Measurements from ENCODE around the gene DNAH2. TPM values are rescaled to one million over a fixed set of nuclear protein-coding genes. Genes with fewer than 3 reads are reported as not detected.
A peak's percentile ranks its signal among the peaks of the same experiment; 100 is the strongest.

The DNAH2 gene
- polyA plus RNA-seq, 1 donor from 2014 or later, result 2.0 TPM

DNA sequence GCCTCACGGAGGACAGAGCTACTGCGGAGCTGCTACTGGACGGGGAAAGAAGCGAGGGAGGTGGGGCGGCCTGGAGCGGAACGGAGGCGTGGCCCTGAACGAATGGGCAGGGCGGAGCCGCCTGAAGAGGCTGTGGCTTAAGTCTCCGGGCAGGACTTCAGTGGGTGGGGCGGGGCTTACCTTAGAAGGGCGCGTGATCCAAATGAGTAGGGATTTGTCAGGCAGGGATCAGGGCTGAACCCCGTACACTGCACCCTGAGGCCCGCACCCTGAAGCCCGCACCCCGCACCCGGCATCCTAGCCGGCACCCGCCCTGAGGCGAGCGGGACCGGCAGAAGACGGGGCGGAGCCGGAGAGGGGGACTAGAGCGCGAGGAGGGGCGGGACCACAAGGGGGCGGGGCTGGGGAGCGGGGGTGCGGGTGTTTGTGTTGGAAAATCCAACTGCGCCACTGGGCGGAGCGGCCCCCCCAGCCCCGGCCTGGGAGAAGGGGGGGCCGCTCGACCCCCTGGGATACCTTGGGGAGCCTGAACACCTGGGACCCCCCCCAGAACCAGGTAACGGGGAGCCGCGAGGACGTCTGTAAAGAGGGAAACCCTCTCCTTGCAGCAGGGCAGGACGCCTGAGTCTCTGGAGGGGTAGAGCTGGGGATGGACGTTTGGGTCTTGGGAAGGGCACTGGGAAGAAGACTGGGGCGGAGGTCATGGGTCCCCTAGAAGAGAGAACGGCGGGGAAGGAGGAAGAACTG, 116.4 kb downstream of the DNAH2 start, which contains the start of gene KDM6B:
TSS of gene KDM6B (plus strand) at position 423 of the 747 bp plus-strand sequence. CDS start 11,338 bp downstream, outside the sequence.
- no peaks in the 10 kb centered on the region for H3K36me3 ChIP-seq (ENCODE audit: insufficient read depth, low read length)
- H3K4me2 ChIP-seq (ENCODE audit: low read length), result peak within 1 kb of the TSS; percentile 77
- H3K9me3 ChIP-seq (ENCODE audit: low read length), result no peaks in the 10 kb centered on the region
- peaks cover 11% of the 10 kb centered on the region for H3F3A ChIP-seq (ENCODE audit: insufficient read depth, low read length, poor library complexity, severe bottlenecking)
- peak within 1 kb of the TSS; percentile 98 for H3K27ac ChIP-seq (ENCODE audit: low read length)
- H3K79me2 ChIP-seq (replicated peaks; ENCODE audit: insufficient read depth, low read length), result peaks cover 17% of the 10 kb centered on the region
- H3K9ac ChIP-seq (ENCODE audit: low read length), result peak within 1 kb of the TSS; percentile 95
- H3K4me3 ChIP-seq (ENCODE audit: low read length), result peak within 1 kb of the TSS; percentile 82
- TF ChIP-seq POLR2AphosphoS5 (IDR thresholded peaks at IDR 0.05) (no peak), EP300 (conservative IDR thresholded peaks at IDR 0.05; ENCODE audit: poor library complexity, severe bottlenecking) (no peak), MXI1 (conservative IDR thresholded peaks at IDR 0.05; ENCODE audit: poor library complexity, severe bottlenecking) (no peak), REST (IDR thresholded peaks at IDR 0.05; ENCODE audit: borderline replicate concordance) (no peak), TAF1 (IDR thresholded peaks at IDR 0.05; ENCODE audit: low read depth) (no peak), RAD21 (conservative IDR thresholded peaks at IDR 0.05) (no peak), EZH2 (IDR thresholded peaks at IDR 0.05; ENCODE audit: borderline replicate concordance, insufficient read depth, low read length, poor library complexity, severe bottlenecking) (no peak), CTCF (IDR thresholded peaks at IDR 0.05; ENCODE audit: poor library complexity, severe bottlenecking) (no peak), SMC3 (conservative IDR thresholded peaks at IDR 0.05; ENCODE audit: poor library complexity) (no peak)
- H4K20me1 ChIP-seq (ENCODE audit: insufficient read depth), result peaks cover 5% of the 10 kb centered on the region
- no peaks in the 10 kb centered on the region for H3K9me2 ChIP-seq (ENCODE audit: insufficient read depth, low read length)
- H2AFZ ChIP-seq (ENCODE audit: low read depth, low read length), result peak within 1 kb of the TSS; percentile 27
- no peaks in the 10 kb centered on the region for H3K27me3 ChIP-seq (ENCODE audit: insufficient read depth, low read depth, low read length)

- Histone ChIP-seq H3K4me2 (ENCODE audit: low read length) (peak overlapping the region; percentile 77), H3K9me2 (ENCODE audit: insufficient read depth, low read length) (no peaks in the 10 kb centered on the region), H3K9me3 (ENCODE audit: low read length) (no peaks in the 10 kb centered on the region), H3K79me2 (replicated peaks; ENCODE audit: insufficient read depth, low read length) (peaks cover 22% of the 10 kb centered on the region), H4K20me1 (ENCODE audit: insufficient read depth) (peaks cover 5% of the 10 kb centered on the region), H3K27me3 (ENCODE audit: insufficient read depth, low read depth, low read length) (no peaks in the 10 kb centered on the region), H3K4me3 (ENCODE audit: low read length) (peak overlapping the region; percentile 82), H3F3A (ENCODE audit: insufficient read depth, low read length, poor library complexity, severe bottlenecking) (peaks cover 11% of the 10 kb centered on the region), H3K9ac (ENCODE audit: low read length) (peak overlapping the region; percentile 95), H3K27ac (ENCODE audit: low read length) (peak overlapping the region; percentile 98), H3K36me3 (ENCODE audit: insufficient read depth, low read length) (no peaks in the 10 kb centered on the region), H2AFZ (ENCODE audit: low read depth, low read length) (peak overlapping the region; percentile 27)
- no peak for TF ChIP-seq MXI1 (conservative IDR thresholded peaks at IDR 0.05; ENCODE audit: poor library complexity, severe bottlenecking)
- no peak for TF ChIP-seq EZH2 (IDR thresholded peaks at IDR 0.05; ENCODE audit: borderline replicate concordance, insufficient read depth, low read length, poor library complexity, severe bottlenecking)
- no peak for TF ChIP-seq SMC3 (conservative IDR thresholded peaks at IDR 0.05; ENCODE audit: poor library complexity)
- TF ChIP-seq EP300 (conservative IDR thresholded peaks at IDR 0.05; ENCODE audit: poor library complexity, severe bottlenecking), result no peak
- TF ChIP-seq RAD21 (conservative IDR thresholded peaks at IDR 0.05), result no peak
- TF ChIP-seq REST (IDR thresholded peaks at IDR 0.05; ENCODE audit: borderline replicate concordance), result no peak
- TF ChIP-seq CTCF (IDR thresholded peaks at IDR 0.05; ENCODE audit: poor library complexity, severe bottlenecking), result no peak
- TF ChIP-seq TAF1 (IDR thresholded peaks at IDR 0.05; ENCODE audit: low read depth), result no peak
- TF ChIP-seq POLR2AphosphoS5 (IDR thresholded peaks at IDR 0.05), result no peak
Observed at GRCh38 chr17:7834542-7834956, 117.0 kb downstream of the DNAH2 start.
